GM12865 (cell line): Measurements from ENCODE around the gene FBLIM1.
"Not testable (repeated sequence)": the region's sequence is repeated elsewhere in the genome, so short reads cannot be mapped to it uniquely, and the experiment has no call there.

Experiments
- DNase-seq: peaks from one replicate; pipeline ENCODE4 v3.0.0; 2010; ENCODE audit warnings: low read depth
- H3K4me3 ChIP-seq: 2 replicates; pipeline ENCODE4 v1.5.1; 2011; ENCODE audit warnings: mild to moderate bottlenecking, low read depth, low read length, control low read depth
- TF ChIP-seq, protein P1 (sequence below): IDR thresholded peaks from 2 replicates; pipeline ENCODE4 v1.5.1; 2011; ENCODE audit warnings: low read length, control low read depth, low read depth, inconsistent platforms; ENCODE audit not compliant: insufficient read depth; ENCODE audit errors: missing control alignments

Gene FBLIM1

GRCh38 chr1:15816674-15817073 lies 58.1 kb downstream of the FBLIM1 start:
- TF ChIP-seq, protein P1, sequence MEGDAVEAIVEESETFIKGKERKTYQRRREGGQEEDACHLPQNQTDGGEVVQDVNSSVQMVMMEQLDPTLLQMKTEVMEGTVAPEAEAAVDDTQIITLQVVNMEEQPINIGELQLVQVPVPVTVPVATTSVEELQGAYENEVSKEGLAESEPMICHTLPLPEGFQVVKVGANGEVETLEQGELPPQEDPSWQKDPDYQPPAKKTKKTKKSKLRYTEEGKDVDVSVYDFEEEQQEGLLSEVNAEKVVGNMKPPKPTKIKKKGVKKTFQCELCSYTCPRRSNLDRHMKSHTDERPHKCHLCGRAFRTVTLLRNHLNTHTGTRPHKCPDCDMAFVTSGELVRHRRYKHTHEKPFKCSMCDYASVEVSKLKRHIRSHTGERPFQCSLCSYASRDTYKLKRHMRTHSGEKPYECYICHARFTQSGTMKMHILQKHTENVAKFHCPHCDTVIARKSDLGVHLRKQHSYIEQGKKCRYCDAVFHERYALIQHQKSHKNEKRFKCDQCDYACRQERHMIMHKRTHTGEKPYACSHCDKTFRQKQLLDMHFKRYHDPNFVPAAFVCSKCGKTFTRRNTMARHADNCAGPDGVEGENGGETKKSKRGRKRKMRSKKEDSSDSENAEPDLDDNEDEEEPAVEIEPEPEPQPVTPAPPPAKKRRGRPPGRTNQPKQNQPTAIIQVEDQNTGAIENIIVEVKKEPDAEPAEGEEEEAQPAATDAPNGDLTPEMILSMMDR, result no peak
- no peak overlapping the region for H3K4me3 ChIP-seq
- no peak for DNase-seq

DNA sequence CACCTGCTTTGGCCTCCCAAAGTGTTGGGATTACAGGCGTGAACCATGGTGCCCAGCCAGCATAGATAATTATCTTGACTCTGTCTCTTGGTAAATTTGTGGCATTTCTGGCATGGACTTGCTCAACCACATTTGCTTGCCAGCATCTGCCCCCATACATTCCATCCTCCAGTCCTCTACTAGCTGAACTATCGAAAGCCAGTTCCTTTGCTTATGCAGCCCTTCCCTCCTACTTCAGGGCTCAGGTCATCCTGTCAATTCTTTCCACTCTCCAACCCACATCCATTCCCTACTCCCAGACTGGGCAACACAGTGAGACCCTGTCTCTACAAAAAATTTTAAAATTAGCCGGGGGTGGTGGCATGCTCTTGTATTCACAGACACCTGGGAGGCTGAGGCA lies 61.9 kb downstream of the FBLIM1 start:
- TF ChIP-seq, protein P1, result no peak
- no peak for DNase-seq
- no peak overlapping the region for H3K4me3 ChIP-seq

- H3K4me3 ChIP-seq, result no peak overlapping the region
- no peak for DNase-seq
- TF ChIP-seq, protein P1, result no peak
Measured at GRCh38 chr1:15825800-15826199, 67.2 kb downstream of the FBLIM1 start.

DNA sequence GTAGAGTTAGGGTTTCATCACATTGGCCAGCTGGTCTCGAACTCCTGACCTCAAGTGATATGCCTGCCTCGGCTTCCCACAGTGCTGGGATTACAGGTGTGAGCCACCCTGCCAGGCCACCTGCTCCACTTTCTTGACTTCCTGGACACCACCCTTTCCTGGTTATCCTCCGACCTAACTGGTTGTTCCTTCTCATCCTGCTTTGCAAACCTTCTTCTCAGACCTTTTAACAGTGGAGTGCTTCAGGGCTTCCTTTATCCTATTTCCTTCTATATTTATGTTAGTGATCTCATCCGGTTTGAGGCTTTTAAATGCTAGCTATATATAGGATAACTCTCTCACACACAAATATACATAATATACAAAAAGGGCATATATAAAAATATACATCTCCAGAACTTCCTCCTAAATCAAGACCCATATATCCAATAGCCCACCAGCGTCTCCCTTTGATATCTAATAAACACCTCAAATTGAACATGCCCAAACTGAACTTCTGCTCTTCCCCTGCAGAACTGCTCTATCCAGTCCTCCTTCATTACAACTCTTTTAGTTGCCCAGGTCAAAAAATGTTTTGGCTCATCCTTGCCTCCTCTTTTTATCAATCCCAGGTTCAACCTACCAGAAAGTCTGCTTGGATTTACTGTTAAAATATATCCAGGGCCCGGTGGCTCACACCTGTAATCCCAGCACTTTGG lies 68.4 kb downstream of the FBLIM1 start:
- no peak for DNase-seq
- TF ChIP-seq, protein P1, result no peak
- no peak overlapping the region for H3K4me3 ChIP-seq

DNA sequence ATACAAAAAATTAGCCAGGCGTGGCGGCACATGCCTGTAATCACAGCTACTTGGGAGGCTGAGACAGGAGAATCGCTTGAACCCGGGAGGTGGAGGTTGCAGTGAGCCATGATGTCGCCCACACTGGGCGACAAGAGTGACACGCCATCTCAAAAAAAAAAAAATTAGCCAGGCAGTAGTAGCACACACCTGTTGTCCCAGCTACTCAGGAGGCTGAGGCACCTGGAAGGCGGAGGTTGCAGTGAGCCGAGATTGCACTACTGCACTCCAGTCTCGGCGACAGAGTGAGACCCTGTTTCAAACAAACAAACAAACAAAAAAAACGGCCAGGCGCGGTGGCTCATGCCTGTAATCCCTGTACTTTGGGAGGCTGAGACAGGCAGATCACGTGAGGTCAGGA lies 69.0 kb downstream of the FBLIM1 start:
- not testable (repeated sequence) for H3K4me3 ChIP-seq, DNase-seq

GRCh38 chr1:15828931-15829330 lies 70.3 kb downstream of the FBLIM1 start:
- not testable (repeated sequence) for DNase-seq, H3K4me3 ChIP-seq

DNA sequence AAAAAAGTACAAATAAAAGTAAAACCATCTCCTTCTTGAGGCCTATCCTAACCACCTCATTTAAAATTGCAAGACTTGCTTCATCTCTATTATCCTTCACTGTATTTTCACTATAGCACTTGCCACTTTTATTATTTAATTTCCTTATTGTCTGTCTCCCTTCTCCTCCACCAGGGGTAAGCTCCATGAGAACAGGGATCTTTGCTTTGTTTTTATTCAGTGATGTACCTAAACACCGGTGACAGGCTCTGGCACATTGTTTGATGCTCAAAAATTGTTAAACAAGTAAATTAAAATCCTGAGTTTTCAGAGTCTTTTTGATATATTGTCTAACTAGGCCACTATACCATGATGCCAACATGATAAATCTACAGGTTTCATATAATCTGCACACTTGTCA lies 71.7 kb downstream of the FBLIM1 start:
- TF ChIP-seq, protein P1, result no peak
- H3K4me3 ChIP-seq, result no peak overlapping the region
- DNase-seq, result no peak

DNA sequence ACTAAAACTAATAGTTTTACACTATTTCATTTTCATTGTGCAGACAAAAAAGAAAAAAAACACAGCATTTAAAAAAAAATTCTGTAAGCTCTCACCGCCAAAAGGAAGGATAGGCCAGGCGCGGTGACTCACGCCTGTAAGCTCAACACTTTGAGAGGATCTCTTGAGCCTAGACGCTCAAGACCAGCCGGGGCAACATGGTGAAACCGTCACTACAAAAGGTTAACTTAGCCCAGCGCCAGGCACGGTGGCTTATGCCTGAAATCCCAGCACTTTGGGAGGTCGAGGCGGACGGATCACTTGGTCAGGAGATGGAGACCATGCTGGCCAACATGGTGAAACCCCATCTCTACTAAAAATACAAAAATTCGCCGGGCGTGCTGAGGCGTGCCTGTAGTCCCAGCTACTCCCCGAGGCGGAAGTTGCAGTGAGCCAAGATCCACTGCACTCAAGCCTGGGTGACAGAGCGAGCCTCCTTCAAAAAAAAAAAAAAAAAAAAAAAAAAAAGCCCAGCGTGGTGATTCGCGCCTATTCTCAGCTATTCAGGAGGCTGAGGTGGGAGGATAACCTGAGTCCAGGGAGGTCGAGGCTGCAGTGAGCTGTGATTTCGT lies 74.6 kb downstream of the FBLIM1 start:
- DNase-seq, result peak; percentile 20
- TF ChIP-seq, protein P1, result no peak
- H3K4me3 ChIP-seq, result peak overlapping the region; percentile 80
